Panc1 (cell line): ENCODE measurements around the gene TMEM134. TPM values are rescaled to one million over a fixed set of nuclear protein-coding genes. Genes with fewer than 3 reads are reported as not detected.

Experiments
- ATAC-seq: fragments of 200-7000 bp; cut with Tn5 transposase; 2 replicates; pipeline ENCODE4 v1.9.1; 2020; ENCODE audit warnings: mild to moderate bottlenecking, moderate library complexity
- BruUV-seq: library from RNA; stranded (reverse); fragments of 400-500 nt; replicated peaks from 2 replicates; lab custom pipeline; 2021; lab: Mats Ljungman, UMichigan
- CTCF ChIA-PET: fragments of 300-600 bp; sonication (Branson Sonifier 250); formaldehyde crosslinking; loops from one replicate; lab custom pipeline; 2022; ENCODE audit warnings: antibody characterized with exemption; lab: Charles Lee
- POLR2A ChIA-PET: fragments of 300-600 bp; sonication (Branson Sonifier 250); formaldehyde crosslinking; loops from one replicate; lab custom pipeline; 2022; ENCODE audit warnings: antibody characterized with exemption; lab: Charles Lee
- DNase-seq: peaks from one replicate; pipeline ENCODE4 v3.0.0-alpha.2; 2010; ENCODE audit warnings: low read depth, low spot score
- H3K27ac ChIP-seq: 2 replicates; pipeline ENCODE4 v1.5.1; 2011; ENCODE audit warnings: mild to moderate bottlenecking, low read length, inconsistent platforms
- H3K27me3 ChIP-seq: fragments of 200-500 bp; sonication (Bioruptor generic); 2 replicates; pipeline ENCODE4 v1.6.0; 2014; ENCODE audit warnings: low read length, inconsistent platforms; ENCODE audit not compliant: control insufficient read depth, insufficient read depth
- H3K36me3 ChIP-seq: fragments of 200-500 bp; sonication (Bioruptor generic); 2 replicates; pipeline ENCODE4 v1.5.1; 2014; ENCODE audit warnings: inconsistent platforms, mild to moderate bottlenecking, low read length, moderate library complexity; ENCODE audit not compliant: control insufficient read depth, insufficient read depth
- H3K4me1 ChIP-seq: 2 replicates; pipeline ENCODE4 v1.5.1; 2011; ENCODE audit warnings: inconsistent platforms, mild to moderate bottlenecking, low read length, moderate library complexity; ENCODE audit not compliant: control insufficient read depth, insufficient read depth
- H3K4me3 ChIP-seq, 2 experiments: 2 replicates each; pipeline ENCODE4 v1.5.1; 2011 to 2012; ENCODE audit warnings: low read depth in 2 of 2, low read length in 2 of 2, mild to moderate bottlenecking in 2 of 2, inconsistent platforms in 1 of 2, moderate library complexity in 1 of 2
- H3K9me3 ChIP-seq: fragments of 200-500 bp; sonication (Bioruptor generic); 2 replicates; pipeline ENCODE4 v1.5.1; 2014; ENCODE audit warnings: low read depth, mild to moderate bottlenecking, inconsistent platforms, low read length, moderate library complexity; ENCODE audit not compliant: control insufficient read depth, insufficient read depth
- CTCF ChIP-seq: fragments of 450-650 bp; IDR thresholded peaks from 2 replicates; pipeline ENCODE4 v1.5.1; 2017; ENCODE audit warnings: mild to moderate bottlenecking
- POLR2AphosphoS5 ChIP-seq: IDR thresholded peaks from 2 replicates; pipeline ENCODE4 v1.6.1; 2012; ENCODE audit warnings: mild to moderate bottlenecking, low read depth, low read length, moderate library complexity
- SIN3A ChIP-seq: IDR thresholded peaks from 2 replicates; pipeline ENCODE4 v1.6.1; 2012; ENCODE audit warnings: low read depth, mild to moderate bottlenecking, low read length, moderate library complexity, borderline replicate concordance; ENCODE audit not compliant: insufficient read depth
- TCF7L2 ChIP-seq: IDR thresholded peaks from 2 replicates; pipeline ENCODE4 v1.6.1; 2011; ENCODE audit warnings: mild to moderate bottlenecking, low read depth, low read length, inconsistent platforms
- in situ Hi-C: cut with HindIII; loops from 2 replicates; pipeline ENCODE4 v1.10.0; 2016; ENCODE audit warnings: low sequenced_read_pairs, low pct_unique_long_range_greater_than_20kb
- intact Hi-C: fragments of 100-400 bp; cut with micrococcal nuclease; formaldehyde crosslinking; loops from one replicate; pipeline ENCODE4 v1.10.0; 2022; ENCODE audit not compliant: unreplicated experiment
- total RNA-seq: library from RNA; stranded (reverse); gene quantifications from one replicate; pipeline ENCODE4 v1.2.1, GENCODE V29; 2021; ENCODE audit not compliant: unreplicated experiment
- TF ChIP-seq, protein P1 (sequence below), 2 experiments: IDR thresholded peaks; 2 replicates each; pipeline ENCODE4 v1.6.1; 2011 to 2012; ENCODE audit warnings: low read depth in 2 of 2, control low read depth in 1 of 2, low read length in 1 of 2, mild to moderate bottlenecking in 1 of 2, moderate library complexity in 1 of 2; ENCODE audit not compliant: insufficient read depth in 1 of 2

The TMEM134 gene
- total RNA-seq, 1 experiment from 2014 or later = 65.0 TPM

DNA sequence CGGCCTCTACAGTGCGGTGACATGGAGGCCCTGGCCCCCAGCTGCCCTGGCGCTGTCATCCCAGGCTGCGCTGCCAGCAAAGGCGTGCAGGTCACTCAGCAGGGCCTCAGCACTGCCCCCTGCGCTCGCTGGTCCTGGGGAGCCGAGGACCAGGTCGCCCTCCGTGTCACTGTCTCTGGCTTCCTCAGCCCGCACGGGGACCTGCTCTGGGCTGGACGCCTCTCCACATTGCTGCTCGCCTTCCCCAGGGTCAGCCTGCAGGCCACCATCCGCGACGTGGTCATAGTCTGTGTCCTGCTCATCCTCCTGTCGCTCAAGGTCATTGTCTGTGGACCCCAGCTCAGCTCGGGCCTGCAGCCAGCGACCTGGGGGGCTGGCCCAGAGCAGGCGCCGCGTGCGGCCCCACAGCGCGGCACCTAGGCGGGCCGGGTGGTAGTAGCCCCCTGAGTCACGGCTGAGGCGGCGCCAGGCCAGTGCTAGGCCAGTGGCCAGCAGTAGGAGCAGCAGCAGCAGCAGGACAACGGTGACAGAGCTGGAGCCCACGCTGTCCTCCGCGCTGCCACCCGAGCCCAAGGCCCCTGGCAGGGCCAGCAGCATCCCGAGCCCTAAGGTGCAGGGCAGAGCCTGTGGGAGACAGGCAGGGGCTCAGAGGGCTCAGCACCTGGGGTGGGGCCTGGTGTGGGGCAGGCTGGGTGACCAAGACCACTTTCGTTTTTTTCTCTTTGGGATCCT is 33.2 kb downstream of the TMEM134 start:
- peaks cover 2% of the 10 kb centered on the region; the same call in 1 of the 2 replicates for H3K36me3 ChIP-seq
- ChIA-PET CTCF (interaction anchor here (0.5 kb wide), 1 partner anchor 91 kb away, joined by 4 read pairs; no protein-coding TSS in a partner anchor), POLR2A (interaction anchor here (0.8 kb wide), 1 partner anchor 34 kb away, joined by 4 read pairs; the partner anchor contains the start of gene PPP1CA)
- BruUV-seq = no TSS peak
- in situ Hi-C loops (no loop called here), intact Hi-C loops (no loop called here)
- peak overlapping the region; percentile 40 for H3K27ac ChIP-seq
- peaks cover 63% of the 10 kb centered on the region for H3K4me1 ChIP-seq
- no peak for DNase-seq
- H3K4me3 ChIP-seq = no peak overlapping the region
- H3K27me3 ChIP-seq = no peaks in the 10 kb centered on the region
- peak; percentile 2 for ATAC-seq
- H3K9me3 ChIP-seq = no peaks in the 10 kb centered on the region
- TF ChIP-seq POLR2AphosphoS5 = peak; percentile 45; the same call in 1 of the 2 replicates
- TF ChIP-seq, protein P1, sequence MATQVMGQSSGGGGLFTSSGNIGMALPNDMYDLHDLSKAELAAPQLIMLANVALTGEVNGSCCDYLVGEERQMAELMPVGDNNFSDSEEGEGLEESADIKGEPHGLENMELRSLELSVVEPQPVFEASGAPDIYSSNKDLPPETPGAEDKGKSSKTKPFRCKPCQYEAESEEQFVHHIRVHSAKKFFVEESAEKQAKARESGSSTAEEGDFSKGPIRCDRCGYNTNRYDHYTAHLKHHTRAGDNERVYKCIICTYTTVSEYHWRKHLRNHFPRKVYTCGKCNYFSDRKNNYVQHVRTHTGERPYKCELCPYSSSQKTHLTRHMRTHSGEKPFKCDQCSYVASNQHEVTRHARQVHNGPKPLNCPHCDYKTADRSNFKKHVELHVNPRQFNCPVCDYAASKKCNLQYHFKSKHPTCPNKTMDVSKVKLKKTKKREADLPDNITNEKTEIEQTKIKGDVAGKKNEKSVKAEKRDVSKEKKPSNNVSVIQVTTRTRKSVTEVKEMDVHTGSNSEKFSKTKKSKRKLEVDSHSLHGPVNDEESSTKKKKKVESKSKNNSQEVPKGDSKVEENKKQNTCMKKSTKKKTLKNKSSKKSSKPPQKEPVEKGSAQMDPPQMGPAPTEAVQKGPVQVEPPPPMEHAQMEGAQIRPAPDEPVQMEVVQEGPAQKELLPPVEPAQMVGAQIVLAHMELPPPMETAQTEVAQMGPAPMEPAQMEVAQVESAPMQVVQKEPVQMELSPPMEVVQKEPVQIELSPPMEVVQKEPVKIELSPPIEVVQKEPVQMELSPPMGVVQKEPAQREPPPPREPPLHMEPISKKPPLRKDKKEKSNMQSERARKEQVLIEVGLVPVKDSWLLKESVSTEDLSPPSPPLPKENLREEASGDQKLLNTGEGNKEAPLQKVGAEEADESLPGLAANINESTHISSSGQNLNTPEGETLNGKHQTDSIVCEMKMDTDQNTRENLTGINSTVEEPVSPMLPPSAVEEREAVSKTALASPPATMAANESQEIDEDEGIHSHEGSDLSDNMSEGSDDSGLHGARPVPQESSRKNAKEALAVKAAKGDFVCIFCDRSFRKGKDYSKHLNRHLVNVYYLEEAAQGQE (IDR thresholded peaks at IDR 0.05; ENCODE audit: insufficient read depth in 1 of 2, low read depth in 2 of 2, low read length in 1 of 2) = 0 out of 4 replicates have a peak, but pooled peaks of 1 of the 2 experiments have one; percentile 1
- TF ChIP-seq SIN3A = no peak
- TF ChIP-seq TCF7L2 = no peak
- TF ChIP-seq CTCF = no peak

DNA sequence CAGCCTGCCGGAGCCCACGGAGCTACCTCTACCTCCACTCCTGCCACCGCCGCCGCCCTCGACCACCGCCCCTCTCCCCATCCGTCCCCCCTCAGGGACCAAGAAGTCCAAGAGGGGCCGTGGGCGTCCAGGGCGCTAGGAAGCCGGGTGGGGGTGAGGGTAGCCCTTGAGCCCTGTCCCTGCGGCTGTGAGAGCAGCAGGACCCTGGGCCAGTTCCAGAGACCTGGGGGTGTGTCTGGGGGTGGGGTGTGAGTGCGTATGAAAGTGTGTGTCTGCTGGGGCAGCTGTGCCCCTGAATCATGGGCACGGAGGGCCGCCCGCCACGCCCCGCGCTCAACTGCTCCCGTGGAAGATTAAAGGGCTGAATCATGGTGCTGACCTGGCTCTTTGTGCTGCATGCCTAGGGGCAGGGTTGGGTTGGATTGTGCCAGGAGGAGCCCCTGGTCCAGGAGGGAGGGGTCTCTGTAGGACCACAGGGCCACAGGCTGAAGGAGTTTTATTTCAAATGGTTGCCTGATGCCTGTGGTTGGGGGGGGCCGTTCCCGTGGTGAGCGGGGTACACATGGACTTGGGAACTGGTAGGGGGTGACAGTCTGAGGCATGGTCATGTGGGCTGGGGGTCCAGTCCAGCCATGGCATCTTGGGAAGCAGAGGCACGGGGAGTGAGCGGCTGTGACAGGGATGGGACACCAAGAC is 33.9 kb downstream of the TMEM134 start:
- Histone ChIP-seq H3K4me1 (peaks cover 56% of the 10 kb centered on the region), H3K27me3 (no peaks in the 10 kb centered on the region), H3K4me3 (no peak overlapping the region), H3K27ac (no peak overlapping the region; the same call in 1 of the 2 replicates), H3K36me3 (peaks cover 2% of the 10 kb centered on the region; the same call in 1 of the 2 replicates), H3K9me3 (no peaks in the 10 kb centered on the region)
- ATAC-seq (no peak), DNase-seq (no peak)
- in situ Hi-C loops = no loop called here
- BruUV-seq = no TSS peak
- POLR2A ChIA-PET = no interaction called here
- TF ChIP-seq CTCF = no peak
- TF ChIP-seq POLR2AphosphoS5 = no peak
- TF ChIP-seq, protein P1 (IDR thresholded peaks at IDR 0.05; ENCODE audit: insufficient read depth in 1 of 2, low read depth in 2 of 2, low read length in 1 of 2) = no peak
- no peak for TF ChIP-seq TCF7L2
- TF ChIP-seq SIN3A = no peak
- CTCF ChIA-PET = no interaction called here
- intact Hi-C loops = no loop called here
